ENCODE data around the gene SERPINB7. TPM values are rescaled to one million over a fixed set of nuclear protein-coding genes. Genes with fewer than 3 reads are reported as not detected.

The SERPINB7 gene
- under 1 TPM; 0.24 to 0.32 TPM for total RNA-seq
- polyA plus RNA-seq (ENCODE audit: insufficient read length in 6 of 6) = not detected
- long read RNA-seq, donor 1 = 0 reads
- long read RNA-seq, donor 2 = 0 reads
- long read RNA-seq, donor 3 = 0 reads
- long read RNA-seq, donor 4 = 0 reads
- long read RNA-seq, donor 5 = 0 reads
- long read RNA-seq, donor 6 = 0 reads
- long read RNA-seq, donor 7 = 0 reads
- long read RNA-seq, donor 8 = 0 reads
- long read RNA-seq, donor 9 = 0 reads
- long read RNA-seq, donor 10 = 0 reads
- long read RNA-seq, donor 11 = 0 reads
- long read RNA-seq, donor 12 = 0 reads

GRCh38 chr18:63775166-63775730, at the start of gene SERPINB7:
TSS of gene SERPINB7 (plus strand) at chr18:63775418. CDS start at chr18:63782373, 6,955 bp downstream.
- Histone ChIP-seq H3K9me3 (no peaks in the 10 kb centered on the region), H3K27me3 (peaks cover 0 to 5% of the 10 kb centered on the region in 2 donors), H3K27ac (no peak within 1 kb of the TSS), H3K4me3 (no peak within 1 kb of the TSS), H3K36me3 (no peaks in the 10 kb centered on the region), H3K4me1 (no peaks in the 10 kb centered on the region)
- DNase-seq (no peak), ATAC-seq (peak; percentile 36)
- TF ChIP-seq CTCF (IDR thresholded peaks at IDR 0.05) = no peak
- intact Hi-C loops (cut with DNase I) = no loop called here

GRCh38 chr18:63725682-63726480, 49.3 kb upstream of the SERPINB7 start:
- no peaks in the 10 kb centered on the region for H3K9me3 ChIP-seq
- no peak overlapping the region for H3K27ac ChIP-seq
- no peaks in the 10 kb centered on the region for H3K36me3 ChIP-seq
- no peaks in the 10 kb centered on the region for H3K27me3 ChIP-seq
- intact Hi-C loops (cut with DNase I) = no loop called here
- no peaks in the 10 kb centered on the region for H3K4me1 ChIP-seq
- no peak overlapping the region for H3K4me3 ChIP-seq
- DNase-seq (no peak), ATAC-seq (no peak)
- TF ChIP-seq CTCF (IDR thresholded peaks at IDR 0.05) = no peak

- Histone ChIP-seq H3K4me1 (no peaks in the 10 kb centered on the region), H3K9me3 (no peaks in the 10 kb centered on the region), H3K36me3 (no peaks in the 10 kb centered on the region), H3K4me3 (no peak overlapping the region), H3K27ac (no peak overlapping the region), H3K27me3 (no peaks in the 10 kb centered on the region)
- TF ChIP-seq CTCF (IDR thresholded peaks at IDR 0.05) = no peak
- intact Hi-C loops (cut with DNase I) = no loop called here
- DNase-seq (no peak), ATAC-seq (no peak)
Measured at GRCh38 chr18:63730773-63731172, 44.4 kb upstream of the SERPINB7 start.

- ATAC-seq (no peak), DNase-seq (no peak)
- intact Hi-C loops (cut with DNase I) = no loop called here
- H3K4me1 ChIP-seq = no peaks in the 10 kb centered on the region
- TF ChIP-seq CTCF (IDR thresholded peaks at IDR 0.05) = no peak
- H3K9me3 ChIP-seq = no peaks in the 10 kb centered on the region
- H3K27ac ChIP-seq = no peak overlapping the region
- H3K36me3 ChIP-seq = no peaks in the 10 kb centered on the region
- no peak overlapping the region for H3K4me3 ChIP-seq
- no peaks in the 10 kb centered on the region for H3K27me3 ChIP-seq
Measured at GRCh38 chr18:63731215-63731614, 44.0 kb upstream of the SERPINB7 start.

- no peaks in the 10 kb centered on the region for H3K9me3 ChIP-seq
- H3K27ac ChIP-seq = no peak overlapping the region
Measured at GRCh38 chr18:63736876-63737275, 38.3 kb upstream of the SERPINB7 start.

More at GRCh38 chr18:63736876-63737275, 38.3 kb upstream of the SERPINB7 start:
- Histone ChIP-seq H3K4me1 (no peaks in the 10 kb centered on the region), H3K4me3 (no peak overlapping the region), H3K36me3 (no peaks in the 10 kb centered on the region), H3K27me3 (no peaks in the 10 kb centered on the region)
- no peak for DNase-seq
- no peak for TF ChIP-seq CTCF (IDR thresholded peaks at IDR 0.05)
- intact Hi-C loops (cut with DNase I) = no loop called here
- ATAC-seq = no peak

Measured in left lung (tissue), 14 donors.